SK-N-SH (cell line): Measurements from ENCODE around the gene XIST.

Experiments used
- CTCF ChIP-seq: fragments of 200-600 bp; sonication (generic); IDR thresholded peaks from 2 replicates; pipeline ENCODE4 v1.6.1; 2017; ENCODE audit warnings: antibody characterized with exemption, mild to moderate bottlenecking, moderate library complexity
- EP300 ChIP-seq, 2 experiments: IDR thresholded peaks; 2 replicates each; pipeline versions ENCODE4 v1.4.0 to v1.6.1; 2012; ENCODE audit warnings: borderline replicate concordance in 1 of 2, low read depth in 1 of 2, low read length in 1 of 2
- EZH2phosphoT487 ChIP-seq: fragments of 200-600 bp; sonication (generic); IDR thresholded peaks from 2 replicates; pipeline ENCODE4 v1.6.1; 2017; ENCODE audit warnings: low read depth, mixed run types, mild to moderate bottlenecking, antibody characterized with exemption, moderate library complexity, borderline replicate concordance
- JUND ChIP-seq: IDR thresholded peaks from 2 replicates; pipeline ENCODE4 v1.4.0; 2012
- REST ChIP-seq: IDR thresholded peaks from 2 replicates; pipeline ENCODE4 v1.6.1; 2012; ENCODE audit warnings: mild to moderate bottlenecking, low read depth, low read length, moderate library complexity

GRCh38 chrX:73849073-73849472, 3.4 kb downstream of the XIST start:
- TF ChIP-seq JUND (no peak), REST (no peak), CTCF (no peak), EZH2phosphoT487 (no peak), EP300 (IDR thresholded peaks at IDR 0.05; ENCODE audit: borderline replicate concordance in 1 of 2, low read depth in 1 of 2, low read length in 1 of 2) (no peak)
